Limb (tissue), 2 donors: ENCODE measurements around the gene AP2A1.
A peak's percentile ranks its signal among the peaks of the same experiment; 100 is the strongest.
"Not testable (repeated sequence)": the region's sequence is repeated elsewhere in the genome, so short reads cannot be mapped to it uniquely, and the experiment has no call there.

Experiments used
- DNase-seq, 2 donors: peaks; one replicate each; pipeline ENCODE4 v3.0.0-alpha.2; 2016; ENCODE audit errors: extremely low spot score in 2 of 2

Gene AP2A1

GRCh38 chr19:49766930-49767299, at the start of gene AP2A1:
AP2A1 (plus strand) TSS chr19:49767001; CDS start chr19:49767134, 133 bp downstream.
- no peak for DNase-seq

GRCh38 chr19:49718511-49718910, 48.3 kb upstream of the AP2A1 start:
- DNase-seq = no peak

- DNase-seq = no peak
Measured at GRCh38 chr19:49718991-49719390, 47.8 kb upstream of the AP2A1 start.

GRCh38 chr19:49719420-49719819, 47.4 kb upstream of the AP2A1 start:
- not testable (repeated sequence) for DNase-seq

- peak in 1 of 2 donors; percentile 9 for DNase-seq
Measured at GRCh38 chr19:49727217-49728030, 39.4 kb upstream of the AP2A1 start.

GRCh38 chr19:49730166-49730565, 36.6 kb upstream of the AP2A1 start:
- DNase-seq = no peak

GRCh38 chr19:49738268-49738667, 28.5 kb upstream of the AP2A1 start:
- DNase-seq = no peak

- no peak for DNase-seq
Measured at GRCh38 chr19:49739098-49739497, 27.7 kb upstream of the AP2A1 start.

- DNase-seq = no peak
Measured at GRCh38 chr19:49739933-49740332, 26.9 kb upstream of the AP2A1 start.

GRCh38 chr19:49741210-49741844, 25.5 kb upstream of the AP2A1 start:
- DNase-seq = no peak

- no peak for DNase-seq
Measured at GRCh38 chr19:49744946-49745381, 21.8 kb upstream of the AP2A1 start.

- peak in 1 of 2 donors; percentile 48 for DNase-seq
Measured at GRCh38 chr19:49746206-49746958, 20.4 kb upstream of the AP2A1 start.

GRCh38 chr19:49749055-49749716, 17.6 kb upstream of the AP2A1 start:
- no peak for DNase-seq

- DNase-seq = no peak
Measured at GRCh38 chr19:49749771-49750170, 17.0 kb upstream of the AP2A1 start.

GRCh38 chr19:49752701-49753100, 14.1 kb upstream of the AP2A1 start:
- DNase-seq = no peak

GRCh38 chr19:49755956-49756355, 10.8 kb upstream of the AP2A1 start:
- no peak for DNase-seq

GRCh38 chr19:49758292-49758691, 8.5 kb upstream of the AP2A1 start:
- DNase-seq = no peak

- no peak for DNase-seq
Measured at GRCh38 chr19:49761249-49761624, 5.6 kb upstream of the AP2A1 start.

GRCh38 chr19:49761625-49762311, 5.0 kb upstream of the AP2A1 start:
- no peak for DNase-seq

- no peak for DNase-seq
Measured at GRCh38 chr19:49763230-49763629, 3.6 kb upstream of the AP2A1 start, which contains the start of gene TSKS. TSKS (minus strand) TSS chr19:49763306; CDS start chr19:49763247, 59 bp downstream.

- no peak for DNase-seq
Measured at GRCh38 chr19:49764341-49764740, 2.5 kb upstream of the AP2A1 start.
